Stimulated activated CD4-positive, alpha-beta T cell treated with anti-CD3 and anti-CD28 coated beads, Interleukin-15, amount 100 ng/mL, for 24 hours (primary cell): ENCODE results near the gene OBSCN.

Source experiments
- DNase-seq: peaks from one replicate; pipeline ENCODE4 v3.0.0-alpha.2; 2020

The OBSCN gene

DNA sequence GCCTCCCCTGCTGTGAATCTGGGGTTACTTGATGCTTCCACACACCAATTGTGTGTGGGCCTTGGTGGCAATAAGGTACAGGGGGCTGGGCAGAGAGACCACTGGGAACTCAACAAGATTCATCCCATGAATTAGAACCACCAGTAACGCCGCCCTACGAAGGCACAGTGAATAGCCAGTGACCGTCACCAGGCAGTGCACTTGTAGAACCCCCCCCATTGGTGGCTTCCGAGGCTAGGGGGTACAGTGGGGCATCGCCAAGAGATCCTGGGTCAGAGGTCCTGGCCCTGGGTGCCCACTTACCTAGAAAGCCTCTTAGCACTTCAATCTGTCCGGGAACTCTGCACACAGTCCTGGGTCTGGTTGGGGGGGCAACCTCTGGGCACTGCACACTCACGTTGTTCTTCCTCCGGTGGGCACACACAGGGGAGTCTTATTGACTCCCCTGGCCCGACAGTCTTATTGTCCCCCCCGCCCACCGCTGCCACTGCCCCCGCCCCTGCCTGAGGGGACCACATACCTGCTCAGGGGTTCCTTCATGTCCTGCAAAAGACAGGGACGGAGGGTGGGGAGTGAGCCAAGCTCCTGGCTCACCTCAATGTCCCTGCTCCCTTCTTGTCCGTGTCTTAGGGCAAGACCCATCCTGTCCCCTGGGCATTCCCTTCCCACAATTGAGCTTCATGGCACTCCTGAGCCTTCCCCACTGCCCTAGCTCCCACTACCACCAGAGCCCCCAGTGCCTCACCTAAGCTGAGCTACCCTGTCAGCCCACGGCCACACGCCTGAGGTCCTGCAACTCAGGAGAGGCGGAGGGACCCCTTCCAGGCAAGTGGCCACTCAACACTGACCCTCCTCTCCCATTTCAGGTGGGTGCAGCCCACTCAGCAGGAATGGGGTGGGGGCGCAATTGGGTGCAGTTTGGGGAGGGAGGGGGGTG, 201.3 kb downstream of the OBSCN start:
- no peak for DNase-seq

DNA sequence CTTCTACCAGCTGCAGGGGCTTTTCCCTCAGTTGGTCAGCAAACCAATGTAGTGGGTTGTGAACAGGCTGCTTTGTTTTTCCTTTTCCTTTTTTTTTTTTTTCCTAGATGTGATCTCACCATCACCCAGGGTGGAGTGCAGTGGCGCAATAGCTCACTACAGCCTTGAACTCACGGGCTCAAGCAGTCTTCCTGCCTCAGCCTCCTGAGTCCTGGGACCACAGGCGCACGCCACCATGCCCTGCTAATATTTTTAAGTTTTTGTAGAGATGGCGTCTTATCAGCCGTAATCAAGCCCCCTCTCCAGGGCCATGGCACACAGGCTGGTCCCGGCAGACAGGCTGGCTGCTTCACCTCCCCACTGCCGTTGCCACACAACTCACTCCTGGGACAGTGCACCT, 202.2 kb downstream of the OBSCN start:
- DNase-seq, result no peak

DNA sequence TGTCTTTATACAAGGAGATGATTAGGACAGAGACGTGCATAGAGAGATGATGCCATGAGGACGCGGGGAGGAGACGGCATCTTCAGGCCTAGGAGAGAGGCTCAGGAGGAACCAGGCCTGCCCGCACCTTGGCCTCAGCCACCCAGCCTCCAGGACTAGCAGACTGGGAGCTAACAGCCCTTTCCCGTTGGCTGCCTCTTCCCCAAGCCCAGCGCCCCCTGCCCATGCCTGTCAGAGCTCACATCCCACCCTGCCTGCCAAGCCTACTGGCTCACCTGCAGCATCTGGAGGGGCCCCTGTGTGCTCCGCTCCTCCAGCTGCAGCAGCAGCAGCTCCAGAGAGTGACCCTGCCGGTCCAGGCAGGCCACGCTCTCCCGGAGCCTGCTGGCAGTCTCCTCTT, 202.8 kb downstream of the OBSCN start:
- DNase-seq, result no peak

DNA sequence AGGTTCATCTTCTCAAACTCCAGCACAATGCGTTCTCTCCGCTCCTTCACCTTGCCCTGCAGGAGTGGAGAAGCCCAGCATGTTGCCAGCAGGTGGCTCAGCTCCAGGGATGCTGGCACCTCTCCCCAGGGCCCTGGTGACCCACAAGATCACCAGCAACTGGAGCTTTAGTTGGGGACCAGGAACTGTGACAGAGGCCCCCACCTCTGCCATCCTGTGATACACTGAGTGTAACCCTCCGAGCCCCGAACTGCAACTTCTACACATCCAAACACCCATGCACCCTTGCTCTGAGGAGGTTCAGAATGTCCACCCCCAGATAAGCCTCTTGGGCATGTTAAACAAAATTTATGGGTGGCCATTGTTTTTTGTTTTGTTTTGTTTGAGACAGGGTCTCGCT, 203.3 kb downstream of the OBSCN start:
- no peak for DNase-seq

DNA sequence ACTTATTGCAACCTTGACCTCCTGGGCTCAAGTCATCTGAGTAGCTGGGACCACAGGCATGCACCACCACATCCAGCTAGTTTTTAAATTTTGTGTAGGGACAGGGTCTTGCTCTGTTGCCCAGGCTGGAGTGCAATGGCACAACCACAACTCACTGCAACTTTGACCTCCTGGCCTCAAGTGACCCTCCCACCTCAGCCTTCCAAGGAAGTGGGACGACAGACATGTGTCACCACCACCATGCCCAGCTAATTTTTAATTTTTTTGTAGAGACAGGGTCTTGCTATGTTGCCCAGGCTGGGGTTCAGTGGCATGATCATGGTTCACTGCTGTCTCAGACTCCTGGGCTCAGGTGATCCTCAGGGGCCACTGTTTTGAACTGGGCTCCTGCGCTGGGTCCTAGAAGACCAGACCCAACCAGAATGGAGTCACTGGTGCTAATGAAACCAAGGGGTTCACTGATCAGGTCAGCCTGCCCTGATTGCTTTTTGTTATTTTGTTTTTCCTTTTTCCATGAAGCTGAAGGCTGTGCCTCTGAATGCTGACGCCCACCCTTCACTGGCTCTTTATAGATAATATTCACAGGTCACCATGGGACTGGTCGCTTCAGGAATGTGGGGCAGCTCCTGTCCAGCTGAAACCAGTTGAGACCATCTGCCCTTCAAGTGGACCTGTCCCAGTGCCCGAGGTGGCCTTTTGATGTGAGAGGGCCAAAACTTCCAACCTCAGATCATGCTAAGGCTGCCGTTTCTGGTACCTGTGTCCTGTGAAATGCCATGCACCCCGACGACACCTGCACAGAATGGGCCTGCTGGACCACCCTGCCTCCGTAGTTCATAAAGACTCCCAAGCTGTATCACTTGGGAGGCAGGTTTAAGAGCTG, 203.9 kb downstream of the OBSCN start:
- no peak for DNase-seq

DNA sequence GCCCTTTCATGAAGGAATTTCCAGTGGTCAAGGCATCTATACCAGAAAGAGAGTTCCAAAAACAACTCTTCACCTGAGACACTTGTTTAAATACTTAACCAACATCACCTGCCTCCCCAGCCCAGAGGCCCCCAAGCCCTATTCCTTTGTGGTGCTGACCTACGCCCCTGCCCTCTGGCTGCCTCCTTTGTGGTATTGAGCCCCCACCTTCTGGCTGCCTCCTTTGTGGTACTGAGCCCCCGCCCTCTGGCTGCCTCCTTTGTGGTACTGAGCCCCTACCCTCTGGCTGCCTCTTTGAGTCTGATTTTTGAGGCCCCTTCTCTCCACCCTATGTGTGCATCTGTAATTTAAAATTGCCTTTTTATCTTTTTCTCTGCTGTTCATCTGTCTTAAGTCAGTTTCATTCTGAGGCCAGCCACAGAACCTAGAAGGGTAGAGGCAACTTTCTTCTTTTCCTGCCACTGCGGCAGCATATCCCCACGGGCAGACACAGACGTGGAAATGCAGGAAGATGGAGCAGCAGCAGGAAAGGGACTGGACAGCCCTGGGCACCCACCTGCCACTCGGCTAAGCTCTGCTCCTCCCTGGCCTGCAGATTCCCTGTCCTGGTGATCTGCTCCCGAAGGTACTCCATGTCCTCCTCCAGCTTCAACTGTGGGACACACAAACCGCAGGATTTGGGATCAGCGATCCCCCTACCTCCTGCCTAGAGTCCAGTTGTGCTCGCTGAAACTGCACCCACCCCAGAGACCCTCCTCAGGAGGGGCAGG, 205.6 kb downstream of the OBSCN start:
- no peak for DNase-seq

DNA sequence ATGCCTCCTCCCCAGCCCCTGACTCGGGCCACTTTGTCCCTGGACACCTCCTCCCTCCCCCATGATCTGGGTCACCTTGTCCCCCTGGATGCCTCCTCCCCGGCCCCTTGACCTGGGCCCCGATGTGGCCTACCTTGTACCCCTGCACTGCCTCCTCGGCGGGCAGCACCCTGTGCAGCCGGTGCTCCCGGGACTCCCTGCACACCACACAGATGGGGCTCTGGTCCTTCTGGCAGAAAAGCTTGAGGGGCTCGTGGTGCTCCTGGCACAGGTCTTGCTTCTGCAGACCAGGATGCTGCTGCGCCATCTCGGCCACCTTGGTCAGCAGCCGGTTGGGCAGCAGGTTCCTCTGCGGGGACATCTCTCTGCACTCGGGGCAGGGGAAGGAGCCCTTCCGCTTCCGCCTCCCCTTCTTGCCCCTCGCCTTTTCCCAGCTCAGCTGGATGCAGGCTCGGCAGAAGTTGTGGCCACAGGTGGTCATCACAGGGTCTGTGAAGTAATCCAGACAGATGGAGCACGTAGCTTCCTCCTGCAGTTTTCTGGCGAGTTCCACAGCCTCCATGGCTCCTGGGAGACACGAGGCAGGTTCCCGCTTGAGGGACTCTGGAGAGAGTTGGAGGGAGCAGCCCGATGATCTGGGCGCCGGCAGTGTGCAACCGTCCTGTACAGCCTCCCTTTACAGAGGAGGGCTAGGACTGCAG, 206.8 kb downstream of the OBSCN start:
- no peak for DNase-seq

DNA sequence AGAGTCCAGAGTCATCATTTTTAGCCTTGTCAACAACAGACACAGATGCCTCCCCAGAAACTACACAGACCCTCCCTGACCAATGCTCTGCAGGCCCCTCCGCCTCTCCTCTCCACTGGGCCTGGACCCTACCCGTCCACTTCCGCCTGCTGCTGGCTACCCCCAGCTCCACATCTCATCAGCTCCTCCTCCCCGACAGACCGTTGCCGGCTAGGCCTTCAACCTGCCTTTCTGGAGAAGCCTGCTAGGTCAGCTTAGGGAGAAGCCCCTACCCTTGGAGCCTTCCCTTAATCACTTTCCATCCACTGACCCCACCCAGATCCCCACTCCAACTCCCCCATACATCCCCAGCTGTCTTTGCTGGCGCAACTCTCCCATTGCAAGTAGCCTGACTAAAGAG, 207.4 kb downstream of the OBSCN start:
- no peak for DNase-seq

DNA sequence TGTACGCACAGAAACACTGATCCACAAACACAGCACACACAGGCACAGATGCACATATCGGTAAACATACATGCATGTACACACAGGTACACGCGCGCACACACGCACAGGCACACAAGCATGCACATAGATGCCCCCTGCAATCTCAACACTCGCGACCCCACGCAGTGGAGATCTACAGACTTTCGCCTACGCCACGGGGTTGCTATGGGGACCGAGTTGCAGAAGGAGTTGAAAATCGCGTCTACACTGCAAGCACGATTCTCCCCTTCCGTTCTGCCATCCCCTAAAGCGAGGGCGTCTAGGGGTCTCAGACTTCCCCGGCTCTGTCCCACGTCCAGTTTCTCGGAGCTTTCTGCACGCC, 208.0 kb downstream of the OBSCN start:
- DNase-seq, result peak; percentile 39

DNA sequence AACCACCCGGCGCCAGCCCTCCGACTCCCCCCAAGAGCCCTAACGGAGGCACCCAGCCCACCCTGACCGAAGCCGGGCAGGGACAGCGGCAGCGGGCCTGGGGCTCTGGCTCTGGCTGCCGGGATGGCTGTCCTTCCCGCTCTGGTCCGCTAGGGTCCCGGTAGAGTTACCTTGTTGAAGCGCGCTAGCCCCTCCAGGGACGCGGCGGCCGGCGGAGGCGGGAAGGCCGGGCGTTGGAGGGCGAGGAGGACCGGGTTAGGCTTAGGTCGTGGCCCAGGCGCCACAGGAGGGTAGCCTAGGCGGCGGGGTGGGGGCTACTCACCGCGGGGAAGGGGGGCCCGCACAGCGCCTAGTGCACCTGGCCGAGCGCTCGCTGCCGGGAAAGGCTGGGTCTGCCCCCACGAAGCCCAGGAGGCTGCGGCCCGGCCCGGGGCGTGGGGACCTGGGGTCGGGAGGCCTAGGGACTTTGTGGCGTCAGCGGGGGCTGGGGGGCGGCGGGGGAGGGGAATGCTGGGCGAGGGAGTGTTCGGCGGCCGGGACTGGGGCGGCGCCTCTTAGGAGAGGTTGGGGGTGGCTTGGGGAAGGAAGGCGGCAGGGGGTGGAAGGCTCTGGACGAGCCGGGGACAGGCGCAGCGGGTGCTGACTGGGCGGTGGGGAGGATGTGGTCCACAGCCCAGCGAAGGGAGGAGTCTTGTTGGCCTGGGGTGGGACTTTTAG, 208.5 kb downstream of the OBSCN start, which contains the start of gene TRIM17:
TSS of gene TRIM17 (minus strand) at position 645 of the 717 bp plus-strand sequence. CDS start 1,789 bp downstream, outside the sequence.
- peak; percentile 62 for DNase-seq

DNA sequence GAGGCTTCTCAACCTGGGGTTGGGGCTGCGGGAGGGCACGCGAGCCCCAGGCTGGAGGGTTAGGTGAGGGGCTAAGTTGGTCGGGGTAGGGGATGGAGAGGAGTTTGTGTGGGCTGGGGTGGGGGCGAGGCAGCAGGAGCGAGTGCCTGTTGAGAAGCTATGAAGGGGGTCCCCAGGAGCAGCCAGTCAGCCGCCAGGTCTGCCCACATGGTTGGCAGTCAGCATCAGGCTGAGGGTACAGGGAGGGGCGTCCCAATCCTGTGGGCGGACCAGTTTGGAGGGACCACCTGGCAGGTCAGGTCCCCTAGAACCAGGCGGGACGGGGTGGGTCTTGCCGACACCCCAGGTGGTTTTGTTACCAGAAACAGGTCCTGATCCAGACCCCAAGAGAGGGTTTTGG, 209.2 kb downstream of the OBSCN start:
- no peak for DNase-seq

DNA sequence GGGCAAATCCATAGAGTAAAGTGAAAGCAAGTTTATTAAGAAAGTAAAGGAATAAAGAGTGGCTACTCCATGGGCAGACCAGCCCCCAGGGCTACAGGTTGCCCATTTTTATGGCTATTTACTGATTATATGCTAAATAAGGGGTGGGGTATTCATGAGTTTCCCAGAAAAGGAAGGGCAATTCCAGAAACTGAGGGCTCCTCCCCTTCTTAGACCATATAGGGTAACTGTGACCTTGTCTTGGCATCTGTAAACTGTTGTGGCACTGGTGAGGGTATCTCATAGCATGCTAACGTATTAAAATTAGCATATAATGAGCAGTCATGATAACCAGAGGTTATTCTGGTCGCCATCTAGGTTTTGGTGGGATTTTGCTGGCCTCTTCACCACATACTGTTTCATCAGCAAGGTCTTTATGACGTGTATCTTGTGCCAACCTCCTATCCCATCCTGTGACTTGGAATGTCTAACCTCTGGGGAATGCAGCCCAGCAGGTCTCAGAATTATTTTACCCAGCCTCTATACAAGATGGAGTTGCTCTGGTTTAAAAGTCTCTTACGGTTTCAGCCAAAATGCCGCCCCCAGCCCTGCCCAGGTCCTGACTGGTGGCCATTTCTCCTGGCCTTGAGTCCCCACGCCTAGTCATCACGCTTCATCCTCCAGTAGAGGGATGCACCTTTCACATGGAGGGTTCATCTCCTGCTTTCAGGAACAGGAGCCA, 209.8 kb downstream of the OBSCN start:
- no peak for DNase-seq

DNA sequence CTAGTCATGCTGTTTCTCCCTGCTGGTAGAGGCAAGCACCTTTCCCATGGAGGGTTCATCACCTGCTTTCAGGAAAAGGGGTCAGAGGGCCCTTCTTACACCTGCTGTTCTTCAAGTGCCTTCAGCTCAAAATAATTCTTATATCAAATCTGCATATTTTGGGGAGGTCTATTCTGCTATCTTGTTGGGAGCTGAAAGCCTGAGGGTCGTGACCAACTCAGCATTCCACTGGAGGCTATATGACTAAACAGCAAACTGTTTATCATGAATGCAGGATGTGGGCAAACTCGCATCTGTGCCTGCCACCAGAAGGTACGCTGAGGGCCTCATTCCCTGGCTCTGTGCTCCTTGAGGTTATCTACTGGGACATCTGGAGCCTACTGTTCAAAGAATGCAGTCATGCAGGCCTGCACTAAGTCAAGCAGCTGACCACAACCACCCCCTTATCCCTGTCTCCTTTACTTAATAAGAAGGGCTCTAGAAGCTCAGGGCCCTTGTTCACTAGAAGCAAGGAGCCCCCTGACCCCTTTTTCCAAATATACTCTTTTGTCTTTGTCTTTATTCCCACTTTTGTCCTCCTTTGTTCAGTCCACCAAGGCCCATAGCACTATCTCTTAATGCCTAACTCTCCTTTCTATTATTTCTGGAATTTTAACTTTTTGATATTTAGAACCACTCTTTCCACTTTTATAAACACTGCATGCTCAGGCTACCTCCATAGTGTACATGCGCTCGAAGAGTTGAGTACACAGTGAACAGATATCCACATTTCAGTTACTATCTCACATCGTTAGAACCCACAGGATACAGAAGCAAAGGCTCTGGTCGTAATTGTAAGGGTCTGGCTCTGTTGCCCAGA, 213.4 kb downstream of the OBSCN start:
- DNase-seq, result no peak

DNA sequence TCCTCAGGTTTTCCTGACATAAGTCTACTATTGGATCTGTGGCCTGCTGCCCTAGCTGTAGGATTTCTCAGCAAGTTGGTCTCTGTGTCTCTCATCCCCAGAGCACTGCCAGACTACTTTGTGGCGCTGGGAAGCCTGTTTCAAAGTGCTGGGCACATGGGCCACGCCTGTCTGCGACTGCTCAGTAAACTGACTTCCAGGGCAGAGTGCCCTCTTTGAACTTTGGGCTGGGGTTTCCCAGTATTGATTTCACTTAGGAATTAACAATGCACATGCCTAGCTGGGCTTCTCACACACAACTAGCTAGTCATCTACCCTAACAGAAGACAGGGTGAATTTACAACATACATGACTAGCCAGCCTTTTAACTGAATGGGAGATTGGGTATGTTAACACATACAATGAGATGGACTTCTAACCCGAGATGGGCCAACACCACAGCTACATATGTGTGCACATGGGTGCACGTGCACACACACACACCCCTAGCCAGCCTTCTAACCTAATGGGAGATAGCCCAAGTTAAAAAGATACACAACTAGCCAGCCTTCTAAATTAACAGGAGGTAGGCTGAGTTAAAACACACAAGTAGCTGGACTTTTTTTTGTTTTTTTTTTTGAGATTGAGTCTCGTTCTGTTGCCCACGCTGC, 215.7 kb downstream of the OBSCN start:
- DNase-seq, result no peak

DNA sequence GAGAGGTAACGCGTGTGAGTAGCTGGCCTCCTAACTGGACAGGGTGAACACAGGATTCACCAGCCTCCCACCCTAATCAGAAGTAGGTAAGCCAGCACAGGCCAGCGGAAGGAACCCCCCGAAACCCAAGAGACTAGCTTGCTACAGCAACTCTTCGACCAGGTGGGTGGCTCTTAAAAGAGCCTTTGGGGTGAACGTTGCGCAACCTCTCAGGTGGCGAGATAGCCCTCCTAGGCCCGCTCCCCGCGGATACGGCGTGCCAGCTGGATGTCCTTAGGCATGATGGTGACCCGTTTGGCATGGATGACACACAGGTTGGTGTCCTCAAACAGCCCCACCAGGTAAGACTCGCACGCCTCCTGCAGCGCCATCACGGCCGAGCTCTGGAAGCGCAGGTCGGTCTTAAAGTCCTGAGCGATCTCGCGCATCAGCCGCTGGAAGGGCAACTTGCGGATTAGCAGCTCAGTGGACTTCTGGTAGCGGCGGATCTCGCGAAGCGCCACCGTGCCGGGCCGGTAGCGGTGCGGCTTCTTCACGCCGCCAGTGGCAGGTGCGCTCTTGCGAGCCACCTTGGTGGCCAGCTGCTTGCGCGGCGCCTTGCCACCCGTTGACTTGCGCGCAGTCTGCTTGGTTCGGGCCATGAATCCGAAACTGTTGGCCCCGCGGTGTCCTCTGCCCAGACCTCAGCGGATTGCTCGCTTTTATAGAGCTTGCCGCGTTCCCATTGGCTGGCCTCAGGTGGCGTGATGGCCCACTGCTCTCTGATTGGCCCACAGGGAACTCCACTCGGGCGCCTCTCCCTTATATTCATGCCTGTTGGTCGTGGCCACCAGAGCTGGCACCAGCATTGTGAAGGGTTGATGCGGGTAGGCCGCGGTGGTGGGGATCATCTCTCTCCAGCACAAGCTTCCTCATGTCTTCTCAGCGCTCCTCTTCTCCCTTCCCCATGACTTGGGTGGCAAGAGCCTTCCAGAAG, 217.1 kb downstream of the OBSCN start:
- no peak for DNase-seq

DNA sequence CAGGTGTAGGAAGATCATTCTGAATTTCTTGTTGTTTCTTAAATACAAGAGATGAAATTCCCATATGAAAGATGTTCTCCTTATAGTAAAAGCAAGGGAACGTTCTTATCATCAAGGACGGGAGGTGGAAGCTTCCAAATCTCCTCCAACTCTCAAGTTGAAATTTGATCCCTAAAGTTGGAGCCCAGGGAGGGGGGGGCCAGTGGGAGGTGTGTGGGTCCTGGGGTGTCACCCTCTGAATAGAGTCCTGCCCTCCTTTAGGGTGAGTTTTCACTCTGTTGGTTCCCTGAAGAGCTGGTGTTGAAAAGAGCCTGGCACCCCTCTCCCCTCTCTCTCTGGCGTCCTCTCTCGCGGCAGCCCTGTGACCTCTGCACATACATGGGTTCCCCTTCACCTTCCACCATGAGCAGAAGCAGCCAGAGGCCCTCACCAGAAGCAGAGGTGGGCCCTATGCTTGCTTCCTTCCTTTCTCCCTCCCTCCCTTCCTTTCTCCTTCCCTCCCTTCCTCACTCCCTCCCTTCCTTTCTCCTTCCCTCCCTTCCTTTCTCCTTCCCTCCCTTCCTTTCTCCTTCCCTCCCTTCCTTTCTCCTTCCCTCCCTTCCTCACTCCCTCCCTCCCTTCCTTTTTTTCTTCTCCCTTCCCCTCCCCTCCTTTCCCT, 218.8 kb downstream of the OBSCN start:
- no peak for DNase-seq

DNA sequence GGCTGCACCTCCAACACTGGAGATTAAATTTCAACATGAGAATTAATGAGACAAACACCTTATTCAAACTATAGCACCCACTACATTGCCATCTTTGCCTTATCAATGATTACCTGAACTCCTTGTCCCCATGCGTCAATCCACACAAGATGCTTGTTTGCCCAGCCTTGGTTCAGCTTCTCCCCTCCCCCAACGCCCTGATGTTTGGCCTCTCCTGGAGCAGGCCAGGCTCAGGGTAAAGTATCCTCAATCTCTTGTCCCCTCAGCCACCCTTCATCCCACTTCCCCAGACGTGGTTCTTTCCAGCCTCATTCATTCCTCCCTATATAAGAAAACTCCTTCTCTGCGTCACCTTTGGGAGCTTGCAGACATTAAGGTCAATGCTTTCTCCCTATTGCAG, 220.6 kb downstream of the OBSCN start:
- DNase-seq, result no peak
